WERI-Rb-1 (cell line): Measurements from ENCODE around the gene C1orf226.
"Not testable (repeated sequence)": the region's sequence is repeated elsewhere in the genome, so short reads cannot be mapped to it uniquely, and the experiment has no call there.

Experiments
- DNase-seq: peaks from one replicate; pipeline ENCODE4 v3.0.0-alpha.2; 2020
- H3K27ac ChIP-seq: fragments of 250-450 bp; sonication (Bioruptor Pico); 2 replicates; pipeline ENCODE4 v1.5.1; 2020; ENCODE audit warnings: mild to moderate bottlenecking, moderate library complexity
- H3K27me3 ChIP-seq: fragments of 250-450 bp; sonication (Bioruptor Pico); 2 replicates; pipeline ENCODE4 v1.5.1; 2021; ENCODE audit warnings: mild to moderate bottlenecking, low read depth, moderate library complexity; ENCODE audit not compliant: insufficient read depth, severe bottlenecking
- H3K36me3 ChIP-seq: fragments of 250-450 bp; sonication (Bioruptor Pico); 2 replicates; pipeline ENCODE4 v1.5.1; 2020; ENCODE audit warnings: mild to moderate bottlenecking, moderate library complexity
- H3K4me3 ChIP-seq: 2 replicates; pipeline ENCODE4 v1.5.1; 2011; ENCODE audit warnings: low read depth, mild to moderate bottlenecking, control low read depth, low read length
- H3K9me3 ChIP-seq: fragments of 250-450 bp; sonication (Bioruptor Pico); 2 replicates; pipeline ENCODE4 v1.5.1; 2021; ENCODE audit warnings: mild to moderate bottlenecking, moderate library complexity; ENCODE audit not compliant: severe bottlenecking
- TF ChIP-seq, protein P1 (sequence below): IDR thresholded peaks from 2 replicates; pipeline ENCODE4 v1.5.1; 2011; ENCODE audit warnings: low read depth, mild to moderate bottlenecking, control low read depth, inconsistent platforms, low read length

Gene C1orf226

DNA sequence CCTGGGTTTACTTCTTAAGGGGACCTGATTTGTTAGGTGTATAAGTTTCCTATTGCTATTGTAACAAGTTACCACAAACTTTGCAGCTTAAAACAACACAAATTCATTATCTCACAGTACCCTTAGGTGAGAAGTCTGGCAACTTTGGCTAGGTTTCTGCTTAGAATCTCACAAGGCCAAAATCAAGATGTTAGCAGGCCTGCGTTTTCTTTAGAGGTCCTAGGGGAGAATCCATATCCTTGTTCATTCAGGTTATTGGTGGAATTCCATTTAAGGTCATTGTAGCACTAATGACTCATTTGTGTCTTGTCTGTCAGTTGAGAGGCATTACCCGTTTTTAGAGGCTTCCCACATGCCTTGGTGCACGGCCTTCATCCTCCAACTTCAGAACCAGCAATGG, 38.6 kb downstream of the C1orf226 start:
- DNase-seq, result no peak
- Histone ChIP-seq H3K9me3 (peaks cover 3% of the 10 kb centered on the region), H3K27ac (no peak overlapping the region), H3K27me3 (no peaks in the 10 kb centered on the region), H3K4me3 (no peak overlapping the region), H3K36me3 (no peaks in the 10 kb centered on the region)
- TF ChIP-seq, protein P1, sequence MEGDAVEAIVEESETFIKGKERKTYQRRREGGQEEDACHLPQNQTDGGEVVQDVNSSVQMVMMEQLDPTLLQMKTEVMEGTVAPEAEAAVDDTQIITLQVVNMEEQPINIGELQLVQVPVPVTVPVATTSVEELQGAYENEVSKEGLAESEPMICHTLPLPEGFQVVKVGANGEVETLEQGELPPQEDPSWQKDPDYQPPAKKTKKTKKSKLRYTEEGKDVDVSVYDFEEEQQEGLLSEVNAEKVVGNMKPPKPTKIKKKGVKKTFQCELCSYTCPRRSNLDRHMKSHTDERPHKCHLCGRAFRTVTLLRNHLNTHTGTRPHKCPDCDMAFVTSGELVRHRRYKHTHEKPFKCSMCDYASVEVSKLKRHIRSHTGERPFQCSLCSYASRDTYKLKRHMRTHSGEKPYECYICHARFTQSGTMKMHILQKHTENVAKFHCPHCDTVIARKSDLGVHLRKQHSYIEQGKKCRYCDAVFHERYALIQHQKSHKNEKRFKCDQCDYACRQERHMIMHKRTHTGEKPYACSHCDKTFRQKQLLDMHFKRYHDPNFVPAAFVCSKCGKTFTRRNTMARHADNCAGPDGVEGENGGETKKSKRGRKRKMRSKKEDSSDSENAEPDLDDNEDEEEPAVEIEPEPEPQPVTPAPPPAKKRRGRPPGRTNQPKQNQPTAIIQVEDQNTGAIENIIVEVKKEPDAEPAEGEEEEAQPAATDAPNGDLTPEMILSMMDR, result no peak

DNA sequence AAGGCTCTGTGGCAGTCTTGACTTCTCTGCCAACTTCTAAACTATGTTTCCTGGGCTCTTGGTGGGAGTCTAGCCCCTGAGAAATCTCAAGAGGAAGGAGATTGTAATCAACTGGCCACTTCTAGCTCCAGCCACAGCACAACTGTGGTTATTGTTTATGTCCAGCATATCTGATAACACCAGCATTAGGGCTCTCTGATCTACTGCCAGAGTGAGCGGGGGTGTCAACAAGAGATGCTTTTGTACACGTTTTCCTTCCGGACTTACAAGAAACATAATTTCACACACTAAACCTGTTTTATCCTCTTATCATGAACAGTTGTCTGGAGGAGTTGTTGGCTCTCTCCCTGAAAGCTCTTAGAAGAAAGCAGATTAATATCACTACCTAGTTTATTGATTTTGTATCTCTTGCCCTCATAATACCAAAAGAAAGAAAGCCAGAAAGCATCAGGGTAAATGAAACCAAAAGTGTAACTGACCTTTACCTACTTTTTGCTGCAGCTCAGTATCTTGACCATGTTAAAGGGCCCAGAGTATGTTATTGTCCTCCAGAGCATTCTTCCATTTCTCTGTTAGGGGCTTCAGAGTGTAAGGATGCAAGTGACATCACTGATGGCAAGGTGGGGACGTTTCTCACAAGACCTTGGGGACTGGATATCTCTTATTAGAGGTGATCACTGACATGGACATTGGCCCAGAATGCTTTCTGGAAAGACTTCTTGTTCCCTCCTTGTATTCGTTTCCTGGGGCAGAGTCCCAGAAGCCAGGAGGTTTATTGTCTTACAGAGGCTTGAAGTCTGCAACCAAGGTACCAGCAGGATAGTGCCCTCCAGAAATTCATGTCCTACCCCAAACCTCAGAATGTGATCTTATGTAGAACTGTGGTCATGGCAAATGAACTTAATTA, 40.0 kb downstream of the C1orf226 start:
- H3K27ac ChIP-seq, result no peak overlapping the region
- TF ChIP-seq, protein P1, result no peak
- DNase-seq, result no peak
- H3K9me3 ChIP-seq, result no peaks in the 10 kb centered on the region
- no peak overlapping the region for H3K4me3 ChIP-seq
- no peaks in the 10 kb centered on the region for H3K27me3 ChIP-seq
- no peaks in the 10 kb centered on the region for H3K36me3 ChIP-seq

DNA sequence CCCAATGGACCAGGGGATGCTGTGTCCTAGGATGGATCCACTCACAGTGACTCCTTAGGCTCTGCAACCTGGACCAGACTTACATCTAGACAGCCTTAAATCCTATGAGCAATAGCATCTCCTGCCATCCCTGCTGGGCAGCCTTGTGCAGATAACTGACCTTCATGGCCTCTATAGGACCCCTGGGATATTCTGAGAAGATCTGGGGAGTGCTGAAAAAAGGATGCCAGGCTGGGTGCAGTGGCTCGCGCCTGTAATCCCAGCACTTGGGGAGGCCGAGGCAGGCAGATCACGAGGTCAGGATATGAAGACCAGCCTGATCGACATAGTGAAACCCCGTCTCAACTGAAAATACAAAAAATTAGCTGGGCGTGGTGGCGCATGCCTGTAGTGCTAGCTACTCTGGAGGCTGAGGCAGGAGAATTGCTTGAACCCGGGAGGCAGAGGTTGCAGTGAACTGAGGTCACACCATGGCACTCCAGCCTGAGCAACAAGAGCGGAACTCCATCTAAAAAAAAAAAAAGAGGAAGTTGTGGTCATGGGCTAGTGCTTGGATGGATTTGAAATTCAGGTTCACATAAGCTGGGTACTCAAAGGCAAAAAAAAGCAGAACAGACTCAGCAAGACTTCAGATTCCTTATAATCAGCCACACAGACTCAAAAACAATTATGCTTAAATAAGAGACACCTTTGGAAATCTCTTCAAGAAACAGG, 41.3 kb downstream of the C1orf226 start:
- no peak overlapping the region for H3K27ac ChIP-seq
- no peaks in the 10 kb centered on the region for H3K9me3 ChIP-seq
- no peaks in the 10 kb centered on the region for H3K27me3 ChIP-seq
- H3K4me3 ChIP-seq, result no peak overlapping the region
- TF ChIP-seq, protein P1, result no peak
- DNase-seq, result no peak
- no peaks in the 10 kb centered on the region for H3K36me3 ChIP-seq

DNA sequence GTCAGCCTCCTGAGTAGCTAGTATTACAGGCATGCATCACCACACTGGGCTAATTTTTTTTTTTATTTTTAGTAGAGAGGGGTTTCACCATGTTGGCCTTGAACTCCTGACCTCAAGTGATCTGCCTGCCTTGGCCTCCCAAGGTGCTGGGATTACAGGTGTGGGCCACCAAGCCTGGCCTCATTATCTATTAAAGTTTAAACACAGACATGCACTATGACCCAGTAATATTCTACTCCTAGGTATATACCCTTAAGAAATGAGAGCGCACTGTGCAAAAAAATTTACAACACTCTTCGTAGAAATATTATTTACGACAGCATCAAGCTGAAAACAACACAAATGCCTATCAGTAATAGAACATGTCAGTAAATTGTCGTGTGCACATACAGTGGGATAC, 49.1 kb downstream of the C1orf226 start:
- H3K4me3 ChIP-seq, result no peak overlapping the region
- DNase-seq, result no peak
- no peaks in the 10 kb centered on the region for H3K9me3 ChIP-seq
- no peaks in the 10 kb centered on the region for H3K27me3 ChIP-seq
- H3K36me3 ChIP-seq, result no peaks in the 10 kb centered on the region
- TF ChIP-seq, protein P1, result no peak
- H3K27ac ChIP-seq, result no peak overlapping the region

DNA sequence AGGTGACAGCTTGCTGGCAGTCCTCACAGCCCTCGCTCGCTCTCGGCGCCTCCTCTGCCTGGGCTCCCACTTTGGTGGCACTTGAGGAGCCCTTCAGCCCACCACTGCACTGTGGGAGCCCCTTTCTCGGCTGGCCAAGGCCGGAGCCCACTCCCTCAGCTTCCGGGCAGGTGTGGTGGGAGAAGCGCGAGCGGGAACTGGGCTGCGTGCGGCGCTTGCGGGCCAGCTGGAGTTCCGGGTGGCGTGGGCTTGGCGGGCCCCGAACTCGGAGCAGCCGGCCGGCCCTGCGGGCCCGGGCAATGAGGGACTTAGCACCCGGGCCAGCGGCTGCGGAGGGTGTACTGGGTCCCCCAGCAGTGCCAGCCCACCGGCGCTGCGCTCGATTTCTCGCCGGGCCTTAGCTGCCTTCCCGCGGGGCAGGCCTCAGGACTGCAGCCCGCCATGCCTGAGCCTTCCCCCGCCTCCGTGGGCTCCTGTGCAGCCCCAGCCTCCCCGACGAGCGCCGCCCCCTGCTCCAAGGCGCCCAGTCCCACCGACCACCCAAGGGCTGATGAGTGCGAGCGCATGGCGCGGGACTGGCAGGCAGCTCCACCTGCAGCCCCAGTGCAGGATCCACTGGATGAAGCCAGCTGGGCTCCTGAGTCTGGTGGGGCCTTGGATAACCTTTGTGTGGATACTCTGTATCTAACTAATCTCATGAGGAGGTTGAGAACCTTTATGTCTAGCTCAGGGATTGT, 51.6 kb downstream of the C1orf226 start:
- DNase-seq, H3K27me3 ChIP-seq, H3K36me3 ChIP-seq, H3K9me3 ChIP-seq, H3K27ac ChIP-seq, H3K4me3 ChIP-seq: not testable (repeated sequence)
